NCI-H2171 treated with DMSO at 0.1 percent for 48 hours (cell line): Measurements from ENCODE around the gene PARP8.
"Not testable (repeated sequence)": the region's sequence is repeated elsewhere in the genome, so short reads cannot be mapped to it uniquely, and the experiment has no call there.

Experiments used
- DNase-seq: peaks from one replicate; lab custom pipeline; 2025; lab: John Stamatoyannopoulos, UW

The PARP8 gene

DNA sequence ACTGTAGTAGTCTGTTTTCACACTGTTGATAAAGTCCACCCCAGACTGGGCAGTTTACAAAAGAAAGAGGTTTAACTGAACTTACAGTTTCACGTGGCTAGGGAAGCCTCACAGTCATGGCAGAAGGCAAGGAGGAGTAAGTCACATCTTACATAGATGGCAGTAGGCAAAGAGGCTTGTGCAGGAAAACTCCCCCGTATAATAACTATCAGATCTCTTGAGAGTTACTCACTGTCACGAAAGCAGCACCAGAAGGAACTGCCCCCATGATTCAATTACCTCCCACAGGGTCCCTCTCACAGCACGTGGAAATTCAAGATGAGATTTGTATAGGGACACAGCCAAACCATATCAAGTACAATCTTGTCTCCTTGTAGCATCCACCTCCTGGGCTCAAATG lies 21.1 kb downstream of the PARP8 start:
- DNase-seq, result no peak

DNA sequence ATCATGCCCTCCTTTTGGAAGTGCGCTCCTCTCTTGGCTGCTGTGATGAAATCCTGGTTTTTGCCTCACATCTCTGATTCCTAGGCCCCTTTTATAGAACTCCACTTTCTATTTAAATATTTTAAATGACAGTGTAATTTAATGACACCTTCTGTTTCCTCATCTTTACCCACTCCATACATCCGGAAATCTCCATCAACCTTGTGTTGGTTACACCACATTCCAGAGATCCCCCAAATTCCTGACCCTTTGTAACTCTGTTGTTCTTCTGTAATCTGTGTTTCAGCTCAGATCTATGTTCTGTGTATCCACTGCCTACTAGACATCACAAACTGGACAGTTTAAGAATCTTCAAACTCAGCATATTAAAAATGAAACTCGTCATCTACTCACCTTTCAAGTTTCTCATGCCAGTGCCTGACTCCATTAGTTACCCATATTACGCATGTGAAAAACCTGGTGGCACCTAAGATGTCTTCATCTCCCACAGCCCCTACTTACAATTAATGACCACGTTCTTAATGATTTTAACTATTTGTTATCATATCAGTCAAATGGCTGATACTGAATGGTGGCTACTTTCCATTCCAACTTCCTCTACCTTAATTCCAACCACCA lies 25.1 kb downstream of the PARP8 start:
- DNase-seq, result no peak

- DNase-seq, result no peak
These were observed 27.7 kb downstream of the PARP8 start for GRCh38 chr5:50694027-50694590.

GRCh38 chr5:50694626-50695025 lies 28.2 kb downstream of the PARP8 start:
- DNase-seq, result not testable (repeated sequence)

GRCh38 chr5:50697739-50698138 lies 31.3 kb downstream of the PARP8 start:
- no peak for DNase-seq

DNA sequence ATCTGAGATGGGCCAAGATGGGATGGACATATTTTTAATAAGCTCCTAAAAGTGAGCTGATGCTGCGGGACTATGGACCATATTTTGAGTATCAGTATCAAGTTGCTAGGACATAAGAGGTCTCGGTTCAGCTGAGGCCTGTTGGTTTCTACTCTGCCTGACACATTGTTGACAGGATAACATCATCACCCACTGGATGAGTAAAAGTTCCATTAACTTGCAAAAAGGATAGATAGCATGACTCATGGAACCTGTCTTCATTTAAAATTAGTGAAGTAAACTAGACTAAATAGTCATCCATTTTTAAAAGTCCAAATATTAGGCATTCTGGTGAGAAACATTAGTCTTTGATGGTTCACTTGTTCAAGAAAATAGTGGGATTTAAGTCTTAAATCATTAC lies 33.3 kb downstream of the PARP8 start:
- DNase-seq, result no peak

GRCh38 chr5:50700706-50701105 lies 34.3 kb downstream of the PARP8 start:
- DNase-seq, result no peak

GRCh38 chr5:50702615-50703366 lies 36.4 kb downstream of the PARP8 start:
- DNase-seq, result no peak

- no peak for DNase-seq
These were observed 36.9 kb downstream of the PARP8 start for GRCh38 chr5:50703367-50703666.

DNA sequence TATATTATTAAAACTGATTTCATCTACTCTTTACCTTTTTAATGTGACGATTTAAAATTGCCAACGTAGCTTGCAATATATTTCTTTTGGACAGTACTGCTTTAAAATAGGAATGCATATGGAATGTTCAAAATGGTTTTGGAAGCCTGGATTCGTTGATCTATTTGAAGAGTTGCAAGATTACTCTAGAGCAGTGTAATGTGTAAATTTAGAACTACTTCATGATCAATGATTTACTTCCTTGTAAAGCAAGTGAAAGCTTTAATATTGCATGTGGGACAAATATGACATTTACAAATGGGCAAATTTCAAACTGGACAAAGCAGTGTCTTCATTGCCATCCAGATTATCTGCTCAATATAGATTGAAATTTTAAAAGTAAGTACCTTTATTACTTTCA lies 38.3 kb downstream of the PARP8 start:
- DNase-seq, result no peak

DNA sequence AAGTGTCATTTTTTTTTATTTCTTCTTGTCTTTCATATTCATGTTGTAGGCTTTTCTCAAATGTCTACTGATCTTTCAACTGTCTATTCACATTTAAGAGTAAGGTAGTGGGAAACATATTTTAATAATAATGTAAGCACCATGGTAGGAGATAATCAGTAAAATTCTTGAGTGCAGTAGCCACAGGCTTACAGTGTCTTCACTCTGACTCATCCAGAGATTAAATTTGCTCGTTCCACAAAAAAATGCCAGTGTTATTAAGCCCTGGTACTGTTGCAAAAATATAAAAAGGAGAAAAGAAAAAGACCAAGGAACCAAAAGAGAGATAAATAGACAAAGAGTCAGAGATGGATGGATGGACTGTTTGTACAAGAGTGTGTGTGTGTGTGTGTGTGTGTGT lies 43.0 kb downstream of the PARP8 start:
- no peak for DNase-seq

DNA sequence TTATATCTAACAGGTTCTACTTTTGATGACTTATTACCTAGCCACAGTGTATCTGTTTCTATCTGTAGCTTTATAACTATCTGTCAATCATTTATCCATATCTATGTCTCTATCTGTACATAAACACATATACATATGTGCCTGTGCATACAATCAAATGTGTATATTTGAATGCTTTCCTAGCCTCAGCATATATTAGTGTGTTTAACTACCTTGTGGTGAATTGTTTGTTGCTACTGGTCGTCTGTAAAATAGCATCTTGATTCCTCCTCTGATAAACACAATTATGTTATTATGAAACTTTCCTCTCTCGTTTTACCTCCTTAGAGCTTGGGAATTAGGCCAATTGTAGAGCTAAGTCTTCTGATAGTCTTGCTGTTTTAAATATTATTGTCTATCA lies 44.4 kb downstream of the PARP8 start:
- no peak for DNase-seq

GRCh38 chr5:50711280-50711679 lies 44.8 kb downstream of the PARP8 start:
- DNase-seq, result no peak

- no peak for DNase-seq
These were observed 46.0 kb downstream of the PARP8 start for GRCh38 chr5:50712479-50712878.

GRCh38 chr5:50715001-50715400 lies 48.6 kb downstream of the PARP8 start:
- DNase-seq, result no peak

DNA sequence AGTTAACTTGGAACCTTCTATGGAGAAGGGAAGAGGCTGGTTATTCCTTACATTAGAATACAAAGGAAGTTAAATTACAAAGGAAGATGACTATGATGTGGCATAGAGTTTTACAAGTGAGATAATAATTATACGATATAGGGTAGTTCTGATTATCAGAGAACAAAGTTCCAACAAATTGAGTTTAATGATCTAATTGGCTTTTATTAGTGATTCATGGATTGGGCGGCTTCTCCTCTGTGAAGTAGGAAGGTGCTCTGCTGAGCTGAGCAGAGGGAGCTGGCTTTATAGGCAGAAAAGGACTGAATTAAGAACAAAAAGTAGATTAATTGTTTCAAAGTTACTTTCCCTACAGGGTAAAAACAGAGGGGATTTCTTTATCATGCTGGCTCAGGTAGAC lies 49.7 kb downstream of the PARP8 start:
- no peak for DNase-seq

DNA sequence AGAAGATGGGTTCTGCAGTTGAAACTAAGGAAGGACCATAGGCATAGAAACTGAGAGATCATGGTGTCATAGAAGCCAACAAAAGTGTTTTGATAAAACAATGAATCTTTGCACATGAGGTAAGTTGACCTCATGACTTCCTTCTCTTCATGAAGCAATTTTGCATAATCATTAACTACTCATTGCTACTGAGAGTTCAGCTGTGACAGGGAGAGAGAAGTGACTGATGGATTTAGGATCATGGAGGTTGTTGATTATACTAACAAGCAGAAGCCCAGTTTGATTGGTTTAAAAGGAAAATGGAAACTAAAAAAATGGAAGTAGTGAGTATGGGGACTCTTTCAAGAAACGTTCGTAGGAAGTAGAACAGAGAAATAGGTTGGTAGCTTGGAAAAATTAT lies 51.2 kb downstream of the PARP8 start:
- DNase-seq, result no peak

GRCh38 chr5:50720061-50720710 lies 53.7 kb downstream of the PARP8 start:
- DNase-seq, result no peak

GRCh38 chr5:50722223-50722622 lies 55.8 kb downstream of the PARP8 start:
- no peak for DNase-seq

GRCh38 chr5:50724262-50724661 lies 57.8 kb downstream of the PARP8 start:
- DNase-seq, result no peak

- no peak for DNase-seq
These were observed 59.5 kb downstream of the PARP8 start for GRCh38 chr5:50725800-50726474.

GRCh38 chr5:50726475-50727148 lies 60.2 kb downstream of the PARP8 start:
- DNase-seq, result no peak
